Measurements from ENCODE around the gene EFCAB6.

The EFCAB6 gene

GRCh38 chr22:43811777-43812148, 342 bp downstream of the EFCAB6 start:
- no peak for DNase-seq

- no peak for DNase-seq
Observed at GRCh38 chr22:43802897-43803495, 9.1 kb downstream of the EFCAB6 start.

GRCh38 chr22:43800970-43801369, 11.1 kb downstream of the EFCAB6 start:
- DNase-seq, result no peak

- no peak for DNase-seq
Observed at GRCh38 chr22:43798492-43798891, 13.6 kb downstream of the EFCAB6 start.

GRCh38 chr22:43796567-43796966, 15.5 kb downstream of the EFCAB6 start:
- DNase-seq, result no peak

- no peak for DNase-seq
Observed at GRCh38 chr22:43795320-43795719, 16.8 kb downstream of the EFCAB6 start.

- DNase-seq, result no peak
Observed at GRCh38 chr22:43792905-43793304, 19.2 kb downstream of the EFCAB6 start.

GRCh38 chr22:43789452-43789851, 22.7 kb downstream of the EFCAB6 start:
- no peak for DNase-seq

GRCh38 chr22:43783777-43784176, 28.3 kb downstream of the EFCAB6 start:
- no peak for DNase-seq

- no peak for DNase-seq
Observed at GRCh38 chr22:43782448-43782847, 29.7 kb downstream of the EFCAB6 start.

- DNase-seq, result no peak
Observed at GRCh38 chr22:43777286-43777685, 34.8 kb downstream of the EFCAB6 start.

GRCh38 chr22:43776081-43776670, 35.9 kb downstream of the EFCAB6 start:
- DNase-seq, result no peak

- DNase-seq, result no peak
Observed at GRCh38 chr22:43774318-43774915, 37.7 kb downstream of the EFCAB6 start.

GRCh38 chr22:43772831-43773230, 39.3 kb downstream of the EFCAB6 start:
- DNase-seq, result no peak

GRCh38 chr22:43755452-43755851, 56.7 kb downstream of the EFCAB6 start:
- DNase-seq, result no peak

GRCh38 chr22:43755011-43755410, 57.1 kb downstream of the EFCAB6 start:
- DNase-seq, result no peak

- no peak for DNase-seq
Observed at GRCh38 chr22:43754176-43754575, 57.9 kb downstream of the EFCAB6 start.

- no peak for DNase-seq
Observed at GRCh38 chr22:43753688-43754087, 58.4 kb downstream of the EFCAB6 start.

GRCh38 chr22:43750751-43751150, 61.4 kb downstream of the EFCAB6 start:
- no peak for DNase-seq

- no peak for DNase-seq
Observed at GRCh38 chr22:43749473-43749872, 62.6 kb downstream of the EFCAB6 start.

- no peak for DNase-seq
Observed at GRCh38 chr22:43747877-43748276, 64.2 kb downstream of the EFCAB6 start.

- no peak for DNase-seq
Observed at GRCh38 chr22:43747058-43747457, 65.0 kb downstream of the EFCAB6 start.

GRCh38 chr22:43745783-43746356, 66.2 kb downstream of the EFCAB6 start:
- DNase-seq, result no peak

GRCh38 chr22:43745411-43745770, 66.7 kb downstream of the EFCAB6 start:
- no peak for DNase-seq
